ENCODE results near the gene NELFE. TPM values are rescaled to one million over a fixed set of nuclear protein-coding genes. Genes with fewer than 3 reads are reported as not detected.

NELFE gene
- total and polyA plus RNA-seq, 2 of the 13 experiments (the other 11 are each of a cell fraction or from before 2014, with no cell fraction given) = 51.3 to 69.8 TPM

DNA sequence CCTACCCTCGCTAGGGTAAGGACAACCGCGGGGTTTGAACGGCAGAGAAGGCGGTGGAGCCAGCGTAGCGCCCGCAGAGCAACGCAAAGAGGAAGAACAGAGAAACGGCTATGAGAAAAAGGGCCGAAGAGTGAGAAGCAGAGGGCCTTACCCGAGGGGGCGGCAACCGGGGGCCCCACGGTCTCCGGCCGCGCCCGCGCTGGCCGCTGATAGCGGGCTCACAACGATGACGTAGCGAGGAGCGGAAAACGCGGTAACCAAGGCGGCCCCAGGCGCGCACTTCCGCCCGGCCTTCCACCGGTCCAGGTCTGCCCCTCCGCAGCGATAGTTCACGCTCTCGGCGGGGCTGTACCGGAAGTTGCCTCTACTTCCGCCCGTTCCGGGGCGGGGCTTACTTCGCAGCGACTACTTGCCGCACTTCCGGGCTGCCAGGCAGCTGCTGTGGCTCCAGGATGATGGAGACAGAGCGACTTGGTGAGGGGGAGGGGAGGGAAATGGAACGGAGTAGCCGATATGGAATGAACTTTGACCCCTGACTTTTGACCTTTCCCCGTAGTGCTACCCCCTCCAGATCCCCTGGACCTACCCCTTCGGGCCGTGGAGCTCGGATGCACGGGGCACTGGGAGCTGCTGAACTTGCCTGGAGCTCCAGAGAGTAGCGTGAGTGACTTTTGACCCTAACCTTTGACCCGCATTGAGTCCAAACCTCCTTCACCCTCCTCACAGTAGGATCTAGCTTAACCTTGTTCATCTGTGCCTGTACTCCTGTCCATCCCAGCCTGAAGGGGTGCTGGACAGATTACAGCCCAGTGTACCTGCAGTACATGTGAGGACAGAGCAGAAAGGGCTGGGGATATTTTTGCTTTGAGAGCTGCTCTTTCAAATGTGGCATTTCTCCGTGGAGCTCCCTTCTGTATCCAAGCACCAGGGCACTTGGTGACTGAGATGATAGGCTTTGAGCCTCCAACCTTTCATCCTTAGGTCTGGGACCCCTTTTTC lies at the start of gene NELFE, which contains the start of gene SKIC2 (continued):
- TF ChIP-seq, protein P1, sequence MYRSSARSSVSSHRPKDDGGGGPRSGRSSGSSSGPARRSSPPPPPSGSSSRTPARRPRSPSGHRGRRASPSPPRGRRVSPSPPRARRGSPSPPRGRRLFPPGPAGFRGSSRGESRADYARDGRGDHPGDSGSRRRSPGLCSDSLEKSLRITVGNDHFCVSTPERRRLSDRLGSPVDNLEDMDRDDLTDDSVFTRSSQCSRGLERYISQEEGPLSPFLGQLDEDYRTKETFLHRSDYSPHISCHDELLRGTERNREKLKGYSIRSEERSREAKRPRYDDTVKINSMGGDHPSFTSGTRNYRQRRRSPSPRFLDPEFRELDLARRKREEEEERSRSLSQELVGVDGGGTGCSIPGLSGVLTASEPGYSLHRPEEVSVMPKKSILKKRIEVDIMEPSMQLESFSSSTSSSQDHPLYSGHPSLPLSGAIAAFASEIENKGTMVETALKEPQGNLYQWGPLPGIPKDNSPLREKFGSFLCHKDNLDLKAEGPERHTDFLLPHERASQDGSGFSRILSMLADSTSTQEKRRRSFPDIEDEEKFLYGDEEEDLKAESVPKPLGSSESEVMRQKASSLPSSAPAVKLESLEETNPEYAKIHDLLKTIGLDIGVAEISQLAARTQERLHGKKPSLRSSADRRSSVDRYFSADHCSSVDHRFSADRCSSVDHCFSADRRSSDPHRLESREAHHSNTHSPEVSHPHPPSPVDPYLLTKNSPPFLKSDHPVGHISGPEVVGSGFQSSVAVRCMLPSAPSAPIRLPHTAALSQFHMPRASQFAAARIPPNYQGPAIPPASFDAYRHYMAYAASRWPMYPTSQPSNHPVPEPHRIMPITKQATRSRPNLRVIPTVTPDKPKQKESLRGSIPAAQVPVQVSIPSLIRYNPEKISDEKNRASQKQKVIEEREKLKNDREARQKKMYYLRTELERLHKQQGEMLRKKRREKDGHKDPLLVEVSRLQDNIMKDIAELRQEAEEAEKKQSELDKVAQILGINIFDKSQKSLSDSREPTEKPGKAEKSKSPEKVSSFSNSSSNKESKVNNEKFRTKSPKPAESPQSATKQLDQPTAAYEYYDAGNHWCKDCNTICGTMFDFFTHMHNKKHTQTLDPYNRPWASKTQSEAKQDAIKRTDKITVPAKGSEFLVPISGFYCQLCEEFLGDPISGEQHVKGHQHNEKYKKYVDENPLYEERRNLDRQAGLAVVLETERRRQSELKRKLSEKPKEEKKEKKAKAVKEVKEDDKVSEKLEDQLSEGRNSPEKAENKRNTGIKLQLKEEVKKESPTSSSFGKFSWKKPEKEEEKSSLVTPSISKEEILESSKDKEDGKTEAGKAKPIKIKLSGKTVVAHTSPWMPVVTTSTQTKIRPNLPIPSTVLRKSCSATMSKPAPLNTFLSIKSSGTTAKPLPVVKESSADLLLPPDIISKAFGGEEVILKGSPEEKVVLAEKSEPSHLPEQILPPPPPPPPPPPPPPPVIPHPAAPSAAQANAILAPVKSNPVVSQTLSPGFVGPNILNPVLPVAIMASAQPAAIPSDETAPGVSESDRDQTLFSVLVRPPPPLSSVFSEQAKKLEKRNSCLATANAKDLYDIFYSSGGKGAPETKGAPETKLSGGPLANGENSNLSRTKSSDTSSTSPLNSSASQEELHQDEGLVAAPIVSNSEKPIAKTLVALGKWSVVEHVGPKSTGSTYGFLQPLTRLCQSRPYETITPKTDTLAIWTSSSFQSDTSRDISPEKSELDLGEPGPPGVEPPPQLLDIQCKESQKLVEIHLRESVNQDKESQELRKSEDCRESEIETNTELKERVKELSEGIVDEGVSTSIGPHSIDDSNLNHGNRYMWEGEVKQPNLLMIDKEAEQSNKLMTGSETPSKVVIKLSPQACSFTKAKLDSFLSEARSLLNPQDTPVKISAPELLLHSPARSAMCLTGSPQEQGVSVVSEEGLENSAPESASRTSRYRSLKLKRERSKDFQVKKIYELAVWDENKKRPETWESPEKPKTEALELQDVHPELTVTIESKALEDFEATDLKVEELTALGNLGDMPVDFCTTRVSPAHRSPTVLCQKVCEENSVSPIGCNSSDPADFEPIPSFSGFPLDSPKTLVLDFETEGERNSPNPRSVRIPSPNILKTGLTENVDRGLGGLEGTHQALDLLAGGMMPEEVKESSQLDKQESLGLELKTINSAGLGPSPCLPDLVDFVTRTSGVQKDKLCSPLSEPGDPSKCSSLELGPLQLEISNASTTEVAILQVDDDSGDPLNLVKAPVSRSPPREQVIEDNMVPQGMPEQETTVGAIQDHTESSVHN (CRISPR knock-in tag; IDR thresholded peaks at IDR 0.05) = no peak; the same call in 1 of the 2 replicates
- TF ChIP-seq HOXA3 (CRISPR knock-in tag; IDR thresholded peaks at IDR 0.05) (peak; percentile 100), ATM (IDR thresholded peaks at IDR 0.05; ENCODE audit: borderline replicate concordance) (no peak), KLF12 (CRISPR knock-in tag; IDR thresholded peaks at IDR 0.05; ENCODE audit: borderline replicate concordance) (peak; percentile 95), MXD3 (CRISPR knock-in tag; IDR thresholded peaks at IDR 0.05) (peak; percentile 85; the same call in 1 of the 2 replicates), NFYB (CRISPR knock-in tag; IDR thresholded peaks at IDR 0.05) (peak; percentile 69), XBP1 (CRISPR knock-in tag; IDR thresholded peaks at IDR 0.05) (peak; percentile 81; the same call in 1 of the 2 replicates), ARID3A (IDR thresholded peaks at IDR 0.05; ENCODE audit: low read depth, low read length) (no peak), ZNF17 (CRISPR knock-in tag; IDR thresholded peaks at IDR 0.05) (no peak), REST (IDR thresholded peaks at IDR 0.05; ENCODE audit: borderline replicate concordance in 1 of 2, low read depth in 1 of 2, low read length in 2 of 2) (peak in 1 of 2 experiments; percentile 59; a peak in 1 of 4 replicates)
- TF ChIP-seq, protein P2, sequence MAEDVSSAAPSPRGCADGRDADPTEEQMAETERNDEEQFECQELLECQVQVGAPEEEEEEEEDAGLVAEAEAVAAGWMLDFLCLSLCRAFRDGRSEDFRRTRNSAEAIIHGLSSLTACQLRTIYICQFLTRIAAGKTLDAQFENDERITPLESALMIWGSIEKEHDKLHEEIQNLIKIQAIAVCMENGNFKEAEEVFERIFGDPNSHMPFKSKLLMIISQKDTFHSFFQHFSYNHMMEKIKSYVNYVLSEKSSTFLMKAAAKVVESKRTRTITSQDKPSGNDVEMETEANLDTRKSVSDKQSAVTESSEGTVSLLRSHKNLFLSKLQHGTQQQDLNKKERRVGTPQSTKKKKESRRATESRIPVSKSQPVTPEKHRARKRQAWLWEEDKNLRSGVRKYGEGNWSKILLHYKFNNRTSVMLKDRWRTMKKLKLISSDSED (CRISPR knock-in tag; IDR thresholded peaks at IDR 0.05) = no peak
